Urinary bladder (tissue), 4 donors: ENCODE data around the gene SAA2. TPM values are rescaled to one million over a fixed set of nuclear protein-coding genes. Genes with fewer than 3 reads are reported as not detected.
"Not testable (repeated sequence)": the region's sequence is repeated elsewhere in the genome, so short reads cannot be mapped to it uniquely, and the experiment has no call there.

Experiments used
- DNase-seq: peaks from one replicate; pipeline ENCODE4 v3.0.0-alpha.2; 2015; ENCODE audit errors: extremely low spot score
- H3K27ac ChIP-seq: one replicate; pipeline ENCODE4 v1.5.1; 2013; ENCODE audit warnings: low read depth, mild to moderate bottlenecking, moderate library complexity
- H3K36me3 ChIP-seq: one replicate; pipeline ENCODE4 v1.6.1; 2013; ENCODE audit warnings: mild to moderate bottlenecking, moderate library complexity; ENCODE audit not compliant: insufficient read depth
- H3K4me1 ChIP-seq: one replicate; pipeline ENCODE4 v1.6.1; 2013; ENCODE audit warnings: mild to moderate bottlenecking, moderate library complexity; ENCODE audit not compliant: insufficient read depth
- H3K4me3 ChIP-seq: one replicate; pipeline ENCODE4 v1.5.1; 2013; ENCODE audit warnings: low read depth, low read length
- WGBS: extraction: QIAGEN DNeasy Blood & Tissue Kit; methylation state at CpG from one replicate; pipeline ENCODE4 v1.1.7; 2013; 5-methylcytosine and 5-hydroxymethylcytosine counted together
- polyA plus RNA-seq: library from polyadenylated mRNA; stranded (reverse); fragments of 200-250 nt; gene quantifications from one replicate; pipeline ENCODE4 v1.2.3, GENCODE V29; 2013
- total RNA-seq: library from RNA; depleted of rRNA; stranded (reverse); fragments of >200 nt; gene quantifications from one replicate; pipeline ENCODE4 v1.2.3, GENCODE V29; 2014
- donor health status: healthy with polysubstance abuse.
- donor health status: healthy.

Gene SAA2
- total and polyA plus RNA-seq, 2 donors = 13.7 TPM; not detected in 1

- 56% methylated on average over 1 of the region's 1 CpG for WGBS
- H3K27ac ChIP-seq = no peak overlapping the region
- H3K36me3 ChIP-seq = no peaks in the 10 kb centered on the region
- H3K4me3 ChIP-seq = no peak overlapping the region
- H3K4me1 ChIP-seq = no peaks in the 10 kb centered on the region
- DNase-seq = no peak
These were observed 16.4 kb upstream of the SAA2 start for GRCh38 chr11:18264677-18265555.

- Histone ChIP-seq H3K27ac (no peak overlapping the region), H3K4me3 (no peak overlapping the region), H3K4me1 (no peaks in the 10 kb centered on the region), H3K36me3 (no peaks in the 10 kb centered on the region)
- WGBS = 77% methylated on average over 4 of the region's 4 CpGs
- no peak for DNase-seq
These were observed 15.6 kb upstream of the SAA2 start for GRCh38 chr11:18264035-18264434.

DNA sequence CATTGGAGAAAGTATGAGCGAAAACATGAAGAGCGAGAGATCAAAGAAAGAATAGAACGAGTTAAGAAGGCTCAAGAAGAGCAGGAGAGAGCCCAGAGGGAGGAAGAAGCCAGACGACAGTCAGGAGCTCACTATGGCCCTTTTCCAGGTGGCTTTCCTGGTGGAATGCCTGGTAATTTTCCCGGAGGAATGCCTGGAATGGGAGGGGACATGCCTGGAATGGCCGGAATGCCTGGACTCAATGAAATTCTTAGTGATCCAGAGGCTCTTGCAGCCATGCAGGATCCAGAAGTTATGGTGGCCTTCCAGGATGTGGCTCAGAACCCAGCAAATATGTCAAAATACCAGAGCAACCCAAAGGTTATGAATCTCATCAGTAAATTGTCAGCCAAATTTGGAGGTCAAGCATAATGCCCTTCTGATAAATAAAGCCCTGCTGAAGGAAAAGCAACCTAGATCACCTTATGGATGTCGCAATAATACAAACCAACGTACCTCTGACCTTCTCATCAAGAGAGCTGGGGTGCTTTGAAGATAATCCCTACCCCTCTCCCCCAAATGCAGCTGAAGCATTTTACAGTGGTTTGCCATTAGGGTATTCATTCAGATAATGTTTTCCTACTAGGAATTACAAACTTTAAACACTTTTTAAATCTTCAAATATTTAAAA lies 14.3 kb upstream of the SAA2 start:
- DNase-seq, H3K4me3 ChIP-seq: not testable (repeated sequence)
- 58% methylated on average over 8 of the region's 8 CpGs for WGBS

DNA sequence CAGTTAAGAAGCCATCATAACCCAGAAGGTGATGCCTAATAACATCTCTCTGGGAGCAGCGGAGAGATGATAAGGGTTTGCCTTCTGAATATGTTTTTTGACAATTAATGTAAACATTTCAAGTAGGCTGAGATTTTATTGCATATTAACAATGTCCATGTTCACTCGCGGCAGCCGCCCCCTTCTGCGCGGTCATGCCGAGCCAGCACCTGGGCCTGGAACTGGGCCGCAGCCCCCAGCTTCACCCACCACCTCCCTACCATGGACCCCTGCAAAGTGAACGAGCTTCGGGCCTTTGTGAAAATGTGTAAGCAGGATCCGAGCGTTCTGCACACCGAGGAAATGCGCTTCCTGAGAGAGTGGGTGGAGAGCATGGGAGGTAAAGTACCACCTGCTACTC lies 13.3 kb upstream of the SAA2 start:
- no peak for DNase-seq
- Histone ChIP-seq H3K4me3 (no peak overlapping the region), H3K27ac (no peak overlapping the region), H3K4me1 (no peaks in the 10 kb centered on the region), H3K36me3 (no peaks in the 10 kb centered on the region)
- 89% methylated on average over 14 of the region's 14 CpGs for WGBS

More for the DNA sequence above, 14.3 kb upstream of the SAA2 start:
- H3K36me3 ChIP-seq, H3K4me1 ChIP-seq, H3K27ac ChIP-seq: not testable (repeated sequence)

DNA sequence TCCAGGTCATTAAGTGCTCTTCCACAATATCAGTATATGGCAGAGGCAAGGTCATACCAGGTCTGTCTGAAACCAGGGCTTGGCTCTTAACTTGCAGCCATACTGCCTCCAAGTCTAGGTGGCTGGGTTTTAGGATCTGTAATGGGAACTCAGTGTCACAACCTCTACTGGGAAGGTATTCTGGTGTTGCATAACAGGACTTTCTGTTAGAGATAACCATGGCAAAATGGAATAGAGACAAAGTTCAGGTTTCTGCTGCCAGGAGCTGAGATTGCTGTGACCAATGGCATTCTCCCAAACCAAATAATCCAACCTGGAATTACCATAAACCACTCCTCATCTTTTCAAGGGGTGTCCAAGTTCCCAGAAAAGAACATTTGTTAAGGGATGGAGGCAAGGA lies 10.8 kb upstream of the SAA2 start:
- no peak overlapping the region for H3K27ac ChIP-seq
- H3K36me3 ChIP-seq = no peaks in the 10 kb centered on the region

GRCh38 chr11:18254781-18255361 lies 6.4 kb upstream of the SAA2 start:
- H3K36me3 ChIP-seq = no peaks in the 10 kb centered on the region
- no peaks in the 10 kb centered on the region for H3K4me1 ChIP-seq
- H3K4me3 ChIP-seq = no peak overlapping the region
- DNase-seq = no peak
- 61% methylated on average over 2 of the region's 2 CpGs for WGBS
- H3K27ac ChIP-seq = no peak overlapping the region

More for the DNA sequence above, 10.8 kb upstream of the SAA2 start:
- H3K4me3 ChIP-seq = no peak overlapping the region
- H3K4me1 ChIP-seq = no peaks in the 10 kb centered on the region
- DNase-seq = no peak

- Histone ChIP-seq H3K4me3 (no peak overlapping the region), H3K27ac (no peak overlapping the region), H3K4me1 (no peaks in the 10 kb centered on the region), H3K36me3 (no peaks in the 10 kb centered on the region)
- WGBS = 81% methylated on average over 11 of the region's 11 CpGs
- no peak for DNase-seq
These were observed 5.4 kb upstream of the SAA2 start for GRCh38 chr11:18253778-18254338.

GRCh38 chr11:18253233-18253632 lies 4.8 kb upstream of the SAA2 start:
- DNase-seq = no peak
- H3K27ac ChIP-seq = no peak overlapping the region
- H3K36me3 ChIP-seq = no peaks in the 10 kb centered on the region
- no peaks in the 10 kb centered on the region for H3K4me1 ChIP-seq
- 77% methylated on average over 3 of the region's 3 CpGs for WGBS
- H3K4me3 ChIP-seq = no peak overlapping the region

GRCh38 chr11:18247191-18247581 lies 1.3 kb downstream of the SAA2 start:
- not testable (repeated sequence) for H3K4me3 ChIP-seq, H3K27ac ChIP-seq

GRCh38 chr11:18246379-18247190 lies 1.9 kb downstream of the SAA2 start:
- DNase-seq, H3K4me3 ChIP-seq, H3K27ac ChIP-seq, H3K36me3 ChIP-seq, H3K4me1 ChIP-seq: not testable (repeated sequence)
- 81% methylated on average over 11 of the region's 11 CpGs for WGBS

More at GRCh38 chr11:18247191-18247581, 1.3 kb downstream of the SAA2 start:
- DNase-seq, H3K4me1 ChIP-seq, H3K36me3 ChIP-seq: not testable (repeated sequence)
- WGBS = 56% methylated on average over 3 of the region's 6 CpGs

DNA sequence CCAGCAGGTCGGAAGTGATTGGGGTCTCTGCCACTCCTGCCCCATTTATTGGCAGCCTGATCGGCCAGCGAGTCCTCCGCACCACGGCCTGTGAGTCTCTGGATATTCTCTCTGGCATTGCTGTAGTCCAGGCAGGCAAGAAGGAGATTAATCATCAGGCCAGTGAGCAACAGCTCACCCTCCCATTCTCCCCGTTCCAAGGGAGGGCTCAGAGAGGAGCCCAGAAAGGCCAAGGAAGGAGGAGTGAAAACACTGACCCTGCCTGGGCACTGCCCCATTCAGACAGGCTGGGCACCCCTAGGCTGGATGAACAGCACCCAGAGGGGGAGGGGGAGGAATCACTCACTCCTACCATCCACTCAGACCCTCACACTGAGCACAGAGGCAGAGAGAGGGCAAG lies 3.1 kb downstream of the SAA2 start:
- Histone ChIP-seq H3K36me3 (no peaks in the 10 kb centered on the region), H3K27ac (no peak overlapping the region), H3K4me1 (no peaks in the 10 kb centered on the region), H3K4me3 (no peak overlapping the region)
- DNase-seq = no peak
- WGBS = 66% methylated on average over 6 of the region's 6 CpGs

DNA sequence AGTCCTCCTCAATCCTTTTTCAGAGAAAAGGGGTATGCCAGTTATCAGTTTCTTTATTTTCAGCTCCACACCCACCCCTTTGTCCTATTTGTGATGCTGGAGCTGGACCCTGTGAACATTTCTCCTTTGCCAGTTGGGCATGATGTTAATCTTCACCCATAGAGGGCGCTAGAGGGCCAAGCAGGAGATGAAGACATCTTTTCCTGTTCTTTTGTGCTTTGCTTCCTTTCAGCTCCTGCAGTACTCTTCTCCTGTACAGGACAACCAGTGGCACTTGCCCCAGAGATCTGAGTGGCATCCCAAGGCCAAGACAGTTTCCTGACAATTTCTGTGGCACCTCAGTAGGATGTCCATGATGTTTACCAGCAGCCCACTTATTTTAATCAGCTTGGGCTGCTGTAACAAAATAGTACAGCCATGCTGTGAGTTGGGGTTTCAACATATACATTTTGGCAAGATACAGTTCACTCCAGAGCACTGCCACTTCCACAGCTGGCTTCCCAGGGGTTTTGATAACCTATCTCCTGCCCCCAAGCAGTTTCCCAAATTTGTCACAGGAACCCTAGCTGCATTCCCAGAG lies 4.6 kb downstream of the SAA2 start:
- 2% methylated on average over 1 of the region's 1 CpG for WGBS
- no peak for DNase-seq
- Histone ChIP-seq H3K36me3 (no peaks in the 10 kb centered on the region), H3K27ac (no peak overlapping the region), H3K4me1 (no peaks in the 10 kb centered on the region), H3K4me3 (no peak overlapping the region)

DNA sequence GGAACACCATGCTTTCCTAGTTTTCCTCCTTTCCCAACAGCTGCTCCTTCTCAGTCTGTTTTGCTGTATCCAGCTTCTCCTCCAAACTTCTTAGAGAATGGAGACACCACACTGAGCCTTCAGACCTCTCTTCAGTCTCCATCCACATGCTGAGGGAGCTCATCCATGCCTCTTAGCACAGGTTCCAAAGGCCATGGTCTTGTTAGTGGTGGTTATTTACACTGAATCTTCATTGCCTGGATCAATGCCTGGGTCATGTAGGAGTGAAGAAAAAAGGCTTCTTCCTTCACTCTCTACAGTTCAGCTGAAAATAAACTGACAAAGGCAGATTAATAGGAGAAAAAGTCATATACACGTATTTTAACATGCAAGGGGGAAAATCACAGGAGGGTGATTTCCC lies 8.8 kb downstream of the SAA2 start:
- WGBS = 78% methylated on average over 1 of the region's 1 CpG

More for the DNA sequence above, 8.8 kb downstream of the SAA2 start:
- Histone ChIP-seq H3K27ac (no peak overlapping the region), H3K36me3 (no peaks in the 10 kb centered on the region), H3K4me3 (no peak overlapping the region), H3K4me1 (no peaks in the 10 kb centered on the region)
- DNase-seq = no peak
